Activated CD4-positive, alpha-beta T cell treated with anti-CD3 and anti-CD28 coated beads, Interleukin-2, amount 50 U/mL, for 4 hours (primary cell): ENCODE data around the gene PEX6.
"Not testable (repeated sequence)": the region's sequence is repeated elsewhere in the genome, so short reads cannot be mapped to it uniquely, and the experiment has no call there.

Experiments
- DNase-seq, 2 experiments: peaks; one replicate each; pipeline ENCODE4 v3.0.0-alpha.2; 2020

PEX6 gene

GRCh38 chr6:42998205-42998604 lies 19.2 kb upstream of the PEX6 start:
- DNase-seq = not testable (repeated sequence)

DNA sequence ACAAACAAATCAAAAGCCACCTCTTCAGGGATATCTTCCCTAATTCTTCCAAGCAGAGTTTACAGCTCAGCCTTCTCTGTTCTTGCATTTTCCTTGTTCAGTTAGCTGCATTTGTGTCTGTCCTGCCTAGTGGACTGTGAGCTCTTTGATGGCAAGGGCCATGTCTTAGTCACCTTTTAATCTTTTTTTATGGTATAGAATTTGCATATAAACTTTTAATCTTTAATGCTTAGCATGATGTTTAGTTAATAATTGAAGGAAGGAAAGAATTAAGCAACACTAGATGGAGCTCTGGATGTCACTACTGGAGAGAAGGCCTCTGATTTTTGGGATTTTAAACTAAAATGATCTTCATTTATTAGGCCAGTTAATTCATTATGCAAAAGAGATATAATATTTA lies 17.5 kb upstream of the PEX6 start:
- DNase-seq = no peak

- DNase-seq = no peak
Observed at GRCh38 chr6:42993445-42993844, 14.5 kb upstream of the PEX6 start.

- DNase-seq = no peak
Observed at GRCh38 chr6:42989923-42990322, 10.9 kb upstream of the PEX6 start.

DNA sequence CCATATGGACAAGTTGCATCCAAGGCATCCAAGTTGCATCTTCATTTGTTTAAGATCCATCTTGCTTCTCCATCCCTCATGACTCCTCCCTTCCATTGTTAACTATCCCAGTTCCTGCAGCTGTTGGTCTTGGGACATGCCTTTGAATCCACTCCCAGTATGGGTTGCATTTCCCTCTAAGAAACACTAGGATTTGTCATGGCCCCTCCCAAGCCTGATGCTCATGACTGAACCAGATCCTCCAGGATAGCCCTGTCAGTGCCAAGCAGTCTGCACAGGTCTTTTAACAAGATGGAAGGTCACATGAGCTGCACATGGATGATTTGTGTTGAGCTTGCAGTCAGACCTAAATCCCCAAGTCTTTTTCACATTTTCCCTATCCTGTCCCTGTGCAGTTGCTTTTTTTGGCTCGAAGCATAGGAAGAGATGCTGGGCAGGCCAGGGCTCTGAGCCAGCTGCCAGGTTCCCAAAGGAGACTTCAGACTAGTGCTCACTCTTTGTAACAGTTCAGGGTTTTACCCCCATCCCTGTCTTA lies 9.6 kb upstream of the PEX6 start:
- DNase-seq = no peak

- DNase-seq = no peak
Observed at GRCh38 chr6:42987533-42988451, 8.8 kb upstream of the PEX6 start.

DNA sequence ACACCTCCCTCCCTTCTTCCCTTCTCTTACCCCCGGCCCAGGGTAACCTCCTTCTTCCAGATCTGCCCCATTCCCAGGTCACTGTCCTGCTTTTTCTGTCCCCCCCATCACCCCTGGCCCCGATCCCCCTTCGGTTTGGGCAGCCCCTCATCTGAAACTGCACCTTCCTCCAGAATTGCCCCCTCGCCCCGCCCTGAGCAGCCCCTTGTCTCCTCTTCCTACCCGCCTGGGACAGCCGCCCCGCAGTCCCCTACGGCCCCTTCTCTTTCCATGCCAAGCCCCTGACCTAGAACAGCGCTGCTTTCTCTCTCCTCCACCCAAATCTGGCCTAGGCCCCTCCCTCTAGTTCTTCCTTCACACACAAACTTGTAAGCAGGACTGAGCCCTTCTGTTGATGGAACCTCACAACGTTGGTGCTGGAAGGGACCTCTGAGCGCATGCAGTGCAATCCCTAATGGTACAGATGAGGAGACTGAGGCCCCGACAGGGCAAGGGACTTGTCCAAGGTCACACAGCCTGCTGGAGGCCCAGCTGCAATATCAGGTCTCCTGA lies 6.0 kb upstream of the PEX6 start:
- no peak for DNase-seq

GRCh38 chr6:42984001-42984923 lies 5.3 kb upstream of the PEX6 start, which contains the start of gene PPP2R5D:
Gene PPP2R5D, plus strand, starts transcription at chr6:42984570. Its CDS starts 108 bp downstream, at chr6:42984678.
- peak; percentile 97 to 98 for DNase-seq

DNA sequence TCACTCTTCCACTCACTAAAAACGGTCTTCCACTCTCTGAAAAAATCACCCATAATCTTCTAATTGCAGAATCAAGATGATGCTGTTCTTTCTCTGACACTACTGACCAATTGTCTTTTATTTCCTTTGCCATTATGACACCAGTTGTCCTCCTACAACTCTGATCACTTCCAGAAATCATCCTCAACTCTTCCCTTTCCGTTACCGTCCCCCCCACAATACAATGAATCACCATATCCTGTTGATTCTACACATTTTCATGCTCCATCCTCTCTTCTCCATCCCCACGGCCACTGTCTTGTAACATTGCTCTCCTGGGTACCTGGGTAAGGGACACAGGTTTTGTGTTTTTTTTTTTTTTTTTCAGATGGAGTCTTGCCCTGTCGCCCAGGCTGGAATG lies 2.9 kb upstream of the PEX6 start:
- DNase-seq = no peak

DNA sequence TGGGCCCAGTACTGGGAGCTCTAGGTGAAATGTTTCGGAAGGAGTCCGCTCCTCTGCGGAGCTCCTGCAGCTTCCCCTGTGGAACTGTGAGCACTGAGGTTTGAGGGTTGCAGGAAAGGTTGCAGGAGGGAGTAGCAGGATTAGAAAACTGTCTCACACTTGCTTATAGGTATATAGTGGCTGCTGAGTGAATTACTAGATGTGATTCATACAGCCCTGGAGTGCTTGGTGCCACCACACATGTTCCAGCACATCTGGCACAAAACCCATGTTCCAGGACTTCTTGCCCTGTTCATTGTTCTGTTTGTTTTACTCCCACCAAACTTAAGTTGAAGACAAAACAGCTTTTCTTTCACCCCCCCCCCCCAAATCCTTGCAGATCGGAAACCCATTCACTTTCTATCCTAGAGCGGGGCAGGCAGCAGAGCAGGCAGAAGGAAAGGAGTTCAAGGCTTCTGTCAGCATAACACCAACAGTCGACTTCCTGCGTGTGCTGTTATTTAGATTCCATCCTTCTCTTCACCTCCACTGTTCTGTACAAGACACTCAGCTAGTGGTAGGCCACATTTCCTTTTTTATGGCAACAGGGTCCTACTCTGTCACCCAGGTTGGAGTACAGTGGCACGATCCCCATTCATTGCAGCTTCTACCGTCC lies 669 bp upstream of the PEX6 start:
- DNase-seq = peak in 1 of 2 experiments; percentile 9

DNA sequence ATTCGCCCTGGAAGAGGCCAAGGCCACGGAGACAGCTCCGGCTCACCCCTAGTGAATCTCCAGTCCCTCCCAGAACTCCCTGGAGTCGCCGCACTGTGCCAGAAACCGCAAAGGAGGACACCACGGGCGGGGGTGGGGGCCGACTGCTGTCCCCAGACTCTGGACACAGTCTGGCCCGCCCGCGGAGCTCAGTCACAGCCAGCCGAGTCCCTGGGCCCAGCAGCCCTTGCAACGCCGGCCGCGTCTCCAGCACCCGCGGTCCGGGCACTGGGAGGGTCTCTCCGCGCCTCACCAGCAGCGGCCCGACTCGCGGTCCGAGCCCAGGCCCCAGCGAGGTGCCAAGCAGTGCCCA lies 518 bp downstream of the PEX6 start:
- DNase-seq = no peak

DNA sequence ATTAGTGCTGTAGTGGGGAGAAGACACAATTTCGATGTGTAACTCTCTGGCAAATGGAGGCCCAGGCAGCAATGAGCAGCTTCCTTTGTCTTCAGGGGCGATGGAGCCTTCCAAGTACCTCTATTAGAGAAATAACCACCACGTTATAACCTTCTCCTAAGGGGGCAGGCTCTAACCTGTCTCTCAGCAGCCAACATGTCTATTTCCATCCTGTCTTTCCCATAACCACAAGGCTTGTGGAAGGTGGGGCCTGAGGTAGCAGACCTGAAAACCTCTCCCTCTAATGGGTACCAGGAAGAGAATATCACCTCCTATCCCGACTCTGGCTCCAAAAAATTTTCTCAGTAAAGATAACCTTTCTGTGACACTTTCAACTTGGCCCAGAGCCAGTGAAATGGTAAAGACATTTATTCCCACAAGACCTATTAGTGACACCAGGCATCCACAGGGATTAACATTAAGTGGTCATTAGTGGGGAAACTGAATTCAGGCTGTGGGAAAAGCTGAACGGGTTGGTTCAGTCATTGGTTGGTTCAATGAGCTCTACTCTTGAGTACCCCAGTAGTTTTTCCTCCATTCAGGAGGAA lies 4.0 kb downstream of the PEX6 start:
- DNase-seq = no peak

DNA sequence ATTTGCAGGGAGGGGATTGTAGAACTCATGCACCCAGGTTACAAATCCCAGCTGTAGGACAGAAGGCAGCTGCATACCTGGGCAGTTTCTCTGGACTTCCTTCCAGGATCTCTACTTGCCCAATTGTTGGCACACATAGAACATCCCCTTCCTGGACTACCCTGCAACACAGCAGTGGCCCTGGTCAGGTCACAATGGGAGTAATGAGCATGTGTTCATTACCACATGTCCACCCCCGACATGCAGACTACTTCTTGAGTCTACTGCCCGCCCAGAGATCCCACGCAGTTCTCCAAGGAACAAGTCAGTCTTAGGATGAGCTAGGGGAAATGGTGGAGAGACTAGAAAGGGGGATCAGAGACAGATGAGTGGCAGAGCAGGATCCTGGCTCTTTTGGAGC lies 5.1 kb downstream of the PEX6 start:
- no peak for DNase-seq

DNA sequence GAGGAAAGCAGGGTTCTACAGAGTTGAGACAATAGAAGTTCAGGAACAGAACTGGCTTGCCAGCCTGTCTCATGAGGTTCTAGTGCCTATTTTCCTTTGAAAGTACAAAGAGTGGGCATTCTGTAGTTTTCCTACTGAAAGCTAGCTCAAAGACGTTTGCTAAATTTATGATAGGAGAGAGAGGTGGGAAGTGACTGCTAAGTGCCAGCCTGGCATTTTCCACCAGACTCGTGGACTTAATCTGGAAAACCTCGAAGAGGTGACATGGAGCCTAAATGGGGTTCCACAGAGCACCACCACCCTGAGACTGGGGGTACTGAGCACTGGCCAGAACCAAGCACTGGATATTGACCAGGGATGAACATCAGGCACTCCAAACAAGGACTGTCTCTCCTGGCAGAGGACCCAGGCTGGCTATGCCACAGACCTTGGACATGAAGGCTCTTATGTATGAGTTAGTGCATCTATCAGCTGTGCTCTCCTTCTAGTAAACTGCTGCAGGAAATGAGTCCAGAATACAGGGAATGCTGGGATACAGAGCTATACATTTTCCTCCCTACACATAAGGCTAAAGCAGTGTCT lies 7.1 kb downstream of the PEX6 start:
- no peak for DNase-seq

GRCh38 chr6:42970871-42971612 lies 7.9 kb downstream of the PEX6 start:
- no peak for DNase-seq

DNA sequence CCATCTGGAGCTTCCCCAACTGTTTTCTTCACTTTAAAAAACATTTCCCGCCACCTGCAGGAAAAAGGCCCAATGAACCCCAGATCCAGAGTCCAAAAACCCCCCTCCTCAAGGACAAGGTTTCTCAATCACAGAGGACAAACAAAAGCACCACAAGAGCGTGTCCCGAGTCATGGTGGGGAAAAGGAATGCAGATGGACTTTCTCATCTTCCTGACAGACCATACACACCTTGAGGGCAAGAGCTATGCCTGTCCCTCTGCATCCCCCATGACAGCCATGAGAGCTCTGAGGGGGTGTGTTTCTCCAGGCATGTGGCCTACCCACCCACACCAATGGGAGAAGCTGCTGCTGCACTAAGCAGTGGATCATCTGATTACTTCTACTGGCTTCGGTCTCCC lies 9.0 kb downstream of the PEX6 start:
- no peak for DNase-seq

GRCh38 chr6:42969431-42969830 lies 9.6 kb downstream of the PEX6 start:
- DNase-seq = no peak

DNA sequence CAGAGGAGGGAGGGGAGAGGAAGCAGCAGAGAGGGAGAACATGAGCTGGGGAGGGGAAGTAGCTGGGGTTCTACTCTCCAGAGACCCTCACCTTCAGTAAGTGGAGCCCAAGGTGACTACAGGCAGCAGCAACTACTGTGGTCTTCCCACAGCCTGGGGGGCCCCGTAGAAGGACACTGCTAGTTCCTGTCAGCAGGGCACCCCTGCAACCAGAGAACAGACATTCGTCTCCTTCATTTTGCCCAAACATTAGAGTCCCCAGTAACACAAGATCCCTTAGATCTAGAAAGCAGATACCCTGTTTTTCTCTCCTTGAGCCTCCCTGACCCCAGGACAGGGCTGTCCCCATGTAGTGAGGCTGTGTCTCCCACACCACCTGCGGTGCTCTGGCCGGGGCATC lies 10.2 kb downstream of the PEX6 start:
- no peak for DNase-seq

DNA sequence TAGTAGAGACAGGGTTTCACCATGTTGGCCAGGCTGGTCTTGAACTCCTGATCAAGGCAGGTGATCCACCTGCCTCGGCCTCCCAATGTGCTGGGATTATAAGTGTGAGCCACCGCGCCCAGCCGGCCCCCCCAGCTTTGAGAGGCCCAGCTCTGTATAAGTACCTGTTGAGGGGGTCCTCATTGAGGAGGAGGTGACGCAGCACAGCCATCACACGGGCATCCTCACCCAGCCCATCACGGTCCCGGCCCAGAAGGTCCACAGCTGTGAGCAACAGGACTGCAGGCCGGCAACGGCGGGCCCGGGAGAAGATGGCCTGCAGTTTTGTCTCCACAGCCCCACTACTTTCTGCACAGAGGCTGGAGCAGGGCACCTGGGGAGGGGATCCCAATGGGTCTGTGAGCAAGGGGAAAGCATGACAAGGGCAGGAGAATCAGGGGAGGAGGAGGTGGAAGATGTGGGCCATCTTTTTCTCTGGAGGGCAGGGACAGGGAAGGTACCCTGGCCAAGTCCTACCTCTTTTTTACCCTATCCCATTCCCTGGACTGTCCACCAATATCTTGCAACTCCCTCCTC lies 10.8 kb downstream of the PEX6 start:
- DNase-seq = no peak

GRCh38 chr6:42967228-42967627 lies 11.8 kb downstream of the PEX6 start:
- DNase-seq = no peak

GRCh38 chr6:42966571-42966970 lies 12.4 kb downstream of the PEX6 start:
- DNase-seq = no peak
